Raji (cell line): Measurements from ENCODE around the gene WWOX.

Experiments
- POLR2A ChIP-seq: IDR thresholded peaks from 2 replicates; pipeline ENCODE4 v1.6.1; 2011; ENCODE audit warnings: low read depth, low read length, control low read depth; ENCODE audit not compliant: insufficient read depth

WWOX gene

GRCh38 chr16:78919852-78920251 lies 820.4 kb downstream of the WWOX start:
- TF ChIP-seq POLR2A: no peak

GRCh38 chr16:78920621-78921020 lies 821.2 kb downstream of the WWOX start:
- no peak for TF ChIP-seq POLR2A

- TF ChIP-seq POLR2A: no peak
Observed at GRCh38 chr16:78925083-78925767, 825.8 kb downstream of the WWOX start.

- no peak for TF ChIP-seq POLR2A
Observed at GRCh38 chr16:78926723-78927210, 827.3 kb downstream of the WWOX start.

- TF ChIP-seq POLR2A: no peak
Observed at GRCh38 chr16:78927766-78928165, 828.3 kb downstream of the WWOX start.

GRCh38 chr16:78929841-78930240 lies 830.4 kb downstream of the WWOX start:
- TF ChIP-seq POLR2A: no peak

- TF ChIP-seq POLR2A: no peak
Observed at GRCh38 chr16:78930561-78930960, 831.1 kb downstream of the WWOX start.

GRCh38 chr16:78931267-78931666 lies 831.8 kb downstream of the WWOX start:
- TF ChIP-seq POLR2A: no peak

GRCh38 chr16:78931678-78932077 lies 832.2 kb downstream of the WWOX start:
- no peak for TF ChIP-seq POLR2A

GRCh38 chr16:78932355-78932943 lies 833.0 kb downstream of the WWOX start:
- no peak for TF ChIP-seq POLR2A

GRCh38 chr16:78936060-78936459 lies 836.6 kb downstream of the WWOX start:
- no peak for TF ChIP-seq POLR2A

GRCh38 chr16:78939597-78939996 lies 840.1 kb downstream of the WWOX start:
- no peak for TF ChIP-seq POLR2A

GRCh38 chr16:78942625-78943245 lies 843.3 kb downstream of the WWOX start:
- no peak for TF ChIP-seq POLR2A

GRCh38 chr16:78945336-78945735 lies 845.9 kb downstream of the WWOX start:
- TF ChIP-seq POLR2A: no peak

- TF ChIP-seq POLR2A: no peak
Observed at GRCh38 chr16:78946556-78946955, 847.1 kb downstream of the WWOX start.

GRCh38 chr16:78950768-78951167 lies 851.3 kb downstream of the WWOX start:
- no peak for TF ChIP-seq POLR2A

GRCh38 chr16:78952630-78953029 lies 853.2 kb downstream of the WWOX start:
- no peak for TF ChIP-seq POLR2A

GRCh38 chr16:78953526-78953925 lies 854.1 kb downstream of the WWOX start:
- no peak for TF ChIP-seq POLR2A
